ENCODE data around the gene CDH26.
A peak's percentile ranks its signal among the peaks of the same experiment; 100 is the strongest.

CDH26 gene

DNA sequence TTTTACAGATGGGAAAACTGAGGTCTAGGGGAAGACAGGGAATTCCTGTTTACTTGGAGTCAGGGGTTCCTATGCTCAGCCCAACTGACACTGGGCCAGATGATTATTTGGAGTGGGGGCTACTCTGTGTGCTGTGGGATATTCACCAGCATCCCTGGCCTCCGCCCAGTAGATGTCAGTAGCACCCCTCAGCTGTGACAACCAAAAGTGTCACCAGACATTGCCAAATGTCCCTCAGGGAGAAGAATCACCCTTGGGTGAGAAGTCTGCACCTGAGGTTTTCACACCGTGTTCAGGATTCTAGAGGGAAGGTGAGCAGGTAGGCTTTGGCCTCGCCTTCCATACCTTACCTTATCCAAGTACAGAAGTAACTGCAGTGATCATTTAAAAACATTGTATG is 27.6 kb downstream of the CDH26 start:
- peak; percentile 21 for DNase-seq (ENCODE audit: low spot score)

DNA sequence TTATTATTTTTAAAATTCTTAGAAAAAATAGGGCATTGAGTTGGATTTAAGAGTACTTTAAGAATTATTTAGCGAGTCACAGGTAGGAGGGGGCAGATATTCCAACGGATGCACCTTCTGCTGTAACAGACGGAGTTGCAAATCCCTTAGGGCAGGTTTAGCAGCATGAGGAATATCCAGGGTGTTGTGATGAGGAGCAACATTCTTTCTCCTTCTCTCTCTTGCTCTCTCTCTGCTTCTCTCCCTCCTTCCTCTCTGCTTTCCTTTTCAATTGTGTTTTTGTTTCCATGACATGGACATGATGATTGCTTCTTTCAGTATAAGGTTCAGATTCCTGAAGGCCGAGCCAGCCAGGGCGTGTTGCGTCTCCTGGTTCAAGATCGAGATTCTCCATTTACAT is 28.9 kb downstream of the CDH26 start:
- DNase-seq (ENCODE audit: low spot score), result no peak

- peak; percentile 82 for DNase-seq (ENCODE audit: low spot score)
Measured at GRCh38 chr20:59988141-59988540, 29.9 kb downstream of the CDH26 start.

DNA sequence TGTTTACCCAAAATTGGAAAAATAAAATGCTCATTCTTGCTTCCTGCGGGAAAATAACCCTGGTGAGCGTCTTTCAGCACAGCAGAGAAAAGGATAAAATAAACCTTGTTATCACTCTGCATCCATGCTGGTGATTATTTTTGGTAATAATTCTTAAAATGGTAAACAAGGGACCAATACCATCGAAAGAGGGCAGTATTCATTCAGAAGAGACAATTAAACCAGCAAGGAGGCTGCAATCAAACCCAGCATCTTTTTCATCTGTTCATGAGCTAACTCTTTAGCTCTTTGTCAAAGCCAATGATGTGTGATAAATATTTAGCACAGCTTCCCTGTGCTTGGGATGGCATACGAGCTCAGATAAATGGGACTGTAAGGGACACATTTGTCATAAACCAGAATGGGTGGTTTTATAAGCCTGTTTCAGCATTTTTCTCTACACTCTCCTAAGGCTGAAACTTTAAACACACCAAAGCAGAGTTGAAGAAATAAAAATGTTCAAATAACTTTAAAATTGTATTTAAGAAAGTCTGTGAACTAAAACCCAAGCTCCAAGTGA is 34.4 kb downstream of the CDH26 start:
- DNase-seq (ENCODE audit: low spot score), result peak; percentile 30

- no peak for DNase-seq (ENCODE audit: low spot score)
Measured at GRCh38 chr20:59993736-59994430, 35.7 kb downstream of the CDH26 start.

DNA sequence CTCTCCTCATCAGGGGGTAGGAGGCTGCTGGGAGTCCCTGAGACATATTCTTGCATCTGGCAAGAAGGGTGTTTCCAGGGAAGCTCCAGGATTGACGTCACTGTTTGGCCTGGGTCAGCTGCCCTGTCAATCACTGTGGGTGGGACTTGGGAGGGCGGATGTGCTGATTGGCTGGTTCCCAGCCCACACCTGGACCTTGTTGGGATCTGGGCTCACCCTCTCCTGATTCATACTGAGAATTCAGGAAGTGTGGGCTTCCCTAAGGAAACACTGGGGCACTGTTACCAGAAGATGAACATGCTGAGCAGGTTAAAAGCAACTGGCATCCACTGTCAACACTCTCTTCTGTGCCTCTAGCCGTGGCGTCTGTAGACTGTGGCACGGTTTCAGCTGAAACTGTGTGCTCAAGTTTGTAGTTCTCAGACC is 36.5 kb downstream of the CDH26 start:
- DNase-seq (ENCODE audit: low spot score), result peak; percentile 61

GRCh38 chr20:59996108-59996507 is 37.9 kb downstream of the CDH26 start:
- no peak for DNase-seq (ENCODE audit: low spot score)

- no peak for DNase-seq (ENCODE audit: low spot score)
Measured at GRCh38 chr20:59997896-59998295, 39.7 kb downstream of the CDH26 start.

DNA sequence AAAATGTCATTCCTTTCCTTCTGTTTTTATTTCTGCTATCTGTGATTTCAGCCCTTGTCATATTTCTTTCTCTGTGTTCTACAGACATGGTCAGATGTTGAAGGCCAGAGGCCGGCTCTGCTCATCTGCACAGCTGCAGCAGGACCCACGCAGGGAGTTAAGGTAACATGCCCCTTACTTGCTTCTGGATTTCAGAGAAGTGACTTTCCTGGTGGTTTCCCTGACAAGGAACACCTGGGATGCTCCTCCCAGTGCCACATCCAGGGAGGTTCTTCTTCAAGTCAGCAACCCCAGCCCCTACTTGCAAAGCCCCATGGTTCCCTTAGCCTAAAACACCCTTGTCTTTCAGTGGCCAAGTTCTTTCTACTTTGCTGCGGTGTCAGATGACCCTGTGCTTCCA is 41.3 kb downstream of the CDH26 start:
- no peak for DNase-seq (ENCODE audit: low spot score)

DNA sequence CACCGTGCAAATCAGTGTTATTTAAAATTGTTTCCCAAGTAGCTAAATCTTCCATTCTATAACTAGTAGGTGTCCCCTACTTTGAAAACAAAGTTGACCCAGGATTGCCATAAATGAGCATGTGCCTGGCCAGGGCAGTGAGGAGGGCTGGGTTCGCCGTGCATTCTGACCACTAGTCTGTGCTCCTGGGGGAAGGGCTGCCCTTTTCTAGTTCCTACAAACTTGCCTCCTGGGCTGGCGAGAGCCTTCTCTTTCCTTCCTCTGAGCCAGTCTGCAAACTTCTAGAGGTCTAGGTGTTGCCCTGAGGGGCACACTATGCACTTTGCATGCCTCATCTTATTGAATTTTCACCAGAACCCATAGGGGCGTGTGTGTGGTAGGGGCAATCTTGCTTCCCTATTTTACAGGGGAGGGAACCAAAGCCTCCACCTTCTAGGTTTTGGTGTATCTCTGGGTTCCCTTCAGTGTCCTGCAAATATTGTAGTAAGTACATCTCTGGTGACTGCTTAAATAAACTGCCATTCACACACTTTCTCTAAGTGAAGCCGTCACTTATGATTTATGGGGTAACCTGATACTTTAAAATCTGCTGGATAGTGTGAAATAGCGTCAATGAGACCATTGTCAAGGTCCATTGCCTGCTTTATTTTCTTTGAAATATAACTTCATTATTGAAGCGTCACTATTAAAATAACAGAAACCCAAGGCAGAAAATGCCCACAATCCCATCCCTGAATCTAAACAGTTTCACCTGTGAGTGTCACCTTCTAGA is 42.2 kb downstream of the CDH26 start:
- peak; percentile 33 for DNase-seq (ENCODE audit: low spot score)

- DNase-seq (ENCODE audit: low spot score), result no peak
Measured at GRCh38 chr20:60001108-60001507, 42.9 kb downstream of the CDH26 start.

DNA sequence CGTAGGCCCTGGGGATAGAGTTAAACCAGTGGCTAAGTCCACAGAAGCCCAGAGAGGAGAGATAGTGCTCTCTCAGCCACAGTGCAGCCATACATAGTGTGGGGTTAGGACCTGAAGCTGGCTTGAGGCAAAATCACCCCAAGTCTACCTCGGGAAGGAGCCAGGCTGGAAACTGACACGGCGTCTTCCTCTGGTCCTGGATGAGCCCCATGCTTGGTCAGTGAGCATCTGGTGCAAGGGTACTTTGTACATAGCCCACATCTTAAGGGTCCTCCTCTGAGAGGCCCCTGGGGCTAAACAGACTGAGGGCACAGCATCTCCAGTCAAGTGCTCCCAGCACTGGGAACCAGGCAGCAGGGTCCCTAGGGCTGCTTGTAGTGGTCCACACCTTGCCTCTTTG is 45.6 kb downstream of the CDH26 start:
- DNase-seq (ENCODE audit: low spot score), result no peak

DNA sequence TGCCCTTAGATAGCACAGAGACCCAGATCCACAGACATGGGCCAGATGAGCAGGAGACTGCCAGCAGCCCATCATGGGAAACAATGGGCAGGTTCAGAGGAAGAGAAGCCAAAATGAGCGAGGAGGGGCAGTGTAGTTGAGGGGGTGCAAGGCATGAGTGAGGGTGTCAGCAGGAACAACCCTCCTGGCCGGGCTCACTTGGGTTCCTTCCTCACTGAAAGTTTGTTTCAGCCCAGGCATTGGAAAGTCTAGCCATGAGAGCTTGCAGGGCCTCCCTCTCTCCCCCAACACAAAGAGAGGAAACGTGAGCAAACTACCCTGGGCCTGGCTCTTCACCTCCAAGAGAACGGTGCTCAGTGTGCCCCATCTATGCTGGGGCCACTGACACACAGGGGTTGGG is 48.0 kb downstream of the CDH26 start:
- no peak for DNase-seq (ENCODE audit: low spot score)

GRCh38 chr20:60007464-60007863 is 49.2 kb downstream of the CDH26 start:
- no peak for DNase-seq (ENCODE audit: low spot score)

DNA sequence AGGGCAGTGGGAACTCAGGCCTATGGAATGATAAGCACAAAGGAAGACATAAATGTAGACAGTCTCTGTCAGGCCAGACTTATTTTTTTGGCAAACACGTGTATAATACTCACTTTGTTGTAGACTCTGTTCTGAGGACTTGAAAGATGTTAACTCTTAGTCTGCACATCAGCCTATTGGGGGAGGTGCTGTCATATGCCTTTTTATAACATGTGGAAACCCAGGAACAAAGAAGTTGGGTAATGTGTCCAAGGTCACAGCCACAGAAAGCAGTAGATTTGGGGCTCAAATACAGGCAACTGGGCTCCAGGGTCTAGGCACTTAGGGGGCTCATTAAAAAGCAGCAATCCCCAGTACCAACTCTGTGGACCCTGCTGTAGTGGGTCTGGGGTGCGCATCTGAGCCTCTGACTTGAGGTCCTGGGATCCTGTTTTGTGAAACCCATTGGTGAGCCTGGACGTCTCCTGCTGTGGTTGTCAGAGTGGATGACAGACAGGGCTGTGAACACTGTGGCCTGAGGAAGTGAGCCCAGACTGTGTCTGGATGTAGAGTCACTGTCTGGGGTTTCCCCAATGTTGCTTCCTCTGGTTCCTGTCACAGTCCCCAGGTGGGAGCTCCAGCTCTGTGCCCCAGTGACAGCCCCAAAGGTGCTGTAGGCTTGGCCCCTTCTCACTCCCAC is 50.0 kb downstream of the CDH26 start:
- no peak for DNase-seq (ENCODE audit: low spot score)

GRCh38 chr20:60009318-60009717 is 51.1 kb downstream of the CDH26 start:
- no peak for DNase-seq (ENCODE audit: low spot score)

DNA sequence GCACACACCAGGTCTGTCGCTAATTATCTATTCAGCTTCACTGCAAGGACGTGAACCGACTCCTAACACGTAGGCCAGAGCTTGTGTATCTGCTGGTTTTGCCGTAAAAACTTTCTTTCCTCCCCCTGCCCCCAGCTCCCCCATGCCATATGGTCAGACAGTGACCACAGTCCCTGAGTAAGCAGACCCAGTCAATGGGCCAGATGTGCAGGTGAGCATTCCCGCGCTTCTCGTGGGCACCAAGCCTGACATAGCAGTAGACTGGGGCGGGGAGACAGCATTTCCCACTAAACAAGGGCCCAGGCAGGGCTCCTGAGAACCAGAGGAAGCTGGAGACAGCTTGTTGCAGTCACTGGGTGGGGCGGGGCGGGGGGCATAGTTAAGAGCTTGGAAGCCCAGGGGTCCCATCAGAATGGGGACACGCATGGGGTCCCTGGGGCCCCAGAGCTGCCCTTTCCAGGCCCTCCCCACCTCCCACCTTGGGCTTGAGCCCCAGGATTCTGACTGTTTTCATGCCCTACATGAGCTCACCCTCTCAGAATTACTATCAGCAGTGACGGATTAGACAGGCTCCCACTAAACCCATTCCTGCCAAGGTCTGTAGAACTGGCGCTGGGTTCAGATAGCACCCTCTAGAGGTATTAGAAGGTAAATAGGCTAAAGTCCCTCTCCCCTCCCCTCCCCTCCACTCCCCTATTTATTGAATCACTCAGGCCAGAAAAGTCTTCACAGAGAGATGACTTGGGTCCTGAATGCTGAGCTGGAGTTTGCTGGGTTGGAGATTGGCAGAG is 51.8 kb downstream of the CDH26 start:
- DNase-seq (ENCODE audit: low spot score), result no peak

- no peak for DNase-seq (ENCODE audit: low spot score)
Measured at GRCh38 chr20:60010689-60011458, 52.7 kb downstream of the CDH26 start.

DNA sequence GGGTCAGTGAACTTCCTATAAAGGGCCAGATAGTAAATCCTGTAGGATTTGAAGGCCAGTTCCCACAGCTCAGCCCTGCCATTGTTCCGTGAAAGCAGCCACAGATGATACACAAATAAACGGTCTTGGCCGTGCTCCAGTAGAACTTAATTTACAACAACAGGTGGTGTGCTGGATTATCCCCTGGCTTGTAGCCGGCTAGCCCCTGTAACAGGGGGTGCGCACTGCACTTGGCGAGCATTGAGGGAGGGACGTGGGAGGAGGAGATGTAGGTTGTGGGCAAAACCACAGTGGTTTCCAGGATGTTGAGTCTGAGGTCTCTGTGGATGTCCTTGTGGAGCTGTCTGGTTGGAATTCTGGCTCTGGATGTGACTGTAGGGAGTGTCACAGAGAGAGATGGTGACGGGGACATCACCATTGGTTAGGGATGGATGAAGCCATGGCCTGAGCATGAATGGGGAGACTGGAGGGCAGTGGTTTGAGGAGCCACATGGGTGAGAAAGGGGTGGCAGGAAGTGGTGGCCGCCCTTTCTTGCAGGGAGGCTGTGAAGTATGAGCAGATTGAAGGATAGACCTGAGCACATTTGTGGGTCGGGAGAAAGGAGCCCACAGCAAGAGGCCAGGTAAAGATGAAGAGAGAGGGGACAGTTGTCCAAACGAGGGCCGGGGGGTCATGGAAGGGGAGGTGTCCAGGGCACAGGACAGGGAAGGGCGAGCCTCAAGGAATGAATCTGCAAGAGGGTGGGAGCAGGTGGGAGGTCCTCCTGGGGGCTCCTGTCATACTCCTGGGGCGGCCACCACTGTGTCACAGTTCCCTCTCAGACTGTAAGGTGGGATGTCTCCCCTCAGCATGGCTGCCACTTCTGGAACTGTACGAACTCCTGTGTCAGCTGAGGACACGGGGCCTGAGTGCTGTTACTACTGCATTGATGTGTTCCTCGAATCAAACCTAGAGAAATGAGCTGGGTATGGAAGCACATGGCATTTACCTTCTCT is 53.6 kb downstream of the CDH26 start:
- DNase-seq (ENCODE audit: low spot score), result peak; percentile 35
